A549 (cell line): ENCODE results near the gene DNAJB12.
"Not testable (repeated sequence)": the region's sequence is repeated elsewhere in the genome, so short reads cannot be mapped to it uniquely, and the experiment has no call there.

Experiments
- CTCF ChIP-seq: fragments of >200 bp; sonication (Bioruptor Twin); formaldehyde crosslinking; IDR thresholded peaks from 3 replicates; pipeline ENCODE4 v1.5.1; 2016
- HDAC2 ChIP-seq: fragments of 200-600 bp; sonication (generic); IDR thresholded peaks from 2 replicates; pipeline ENCODE4 v1.6.1; 2016
- PBX3 ChIP-seq: IDR thresholded peaks from 2 replicates; pipeline ENCODE4 v1.6.1; 2012
- POLR2A ChIP-seq: IDR thresholded peaks from 2 replicates; pipeline ENCODE4 v1.6.1; 2012; ENCODE audit warnings: mild to moderate bottlenecking, low read length
- USF2 ChIP-seq: fragments of 450-650 bp; IDR thresholded peaks from 2 replicates; pipeline ENCODE4 v1.6.1; 2014; ENCODE audit warnings: antibody characterized with exemption

- not testable (repeated sequence) for TF ChIP-seq POLR2A, USF2, PBX3, HDAC2, CTCF
Observed at GRCh38 chr10:72395581-72395980, 40.9 kb upstream of the DNAJB12 start.
